ENCODE data around the gene CSAG2.

DNA sequence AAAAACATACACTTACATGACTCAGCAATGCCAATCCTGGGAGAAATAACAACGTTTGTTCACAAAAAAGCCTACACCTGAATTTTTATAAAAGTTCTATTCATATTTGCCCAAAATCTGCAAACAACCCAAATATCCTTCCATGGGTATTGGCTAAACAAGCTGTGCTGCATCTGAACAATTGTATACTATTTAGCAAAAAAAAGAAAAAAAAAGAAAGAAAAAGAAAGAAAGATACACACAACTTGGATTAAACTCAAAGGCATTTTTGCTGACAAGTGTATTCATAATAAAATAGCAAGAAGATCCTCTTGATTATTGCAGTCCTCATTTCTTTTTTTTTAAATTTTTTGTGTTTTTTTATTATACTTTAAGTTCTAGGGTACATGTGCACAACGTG, 34.9 kb downstream of the CSAG2 start:
- TF ChIP-seq, protein P1, sequence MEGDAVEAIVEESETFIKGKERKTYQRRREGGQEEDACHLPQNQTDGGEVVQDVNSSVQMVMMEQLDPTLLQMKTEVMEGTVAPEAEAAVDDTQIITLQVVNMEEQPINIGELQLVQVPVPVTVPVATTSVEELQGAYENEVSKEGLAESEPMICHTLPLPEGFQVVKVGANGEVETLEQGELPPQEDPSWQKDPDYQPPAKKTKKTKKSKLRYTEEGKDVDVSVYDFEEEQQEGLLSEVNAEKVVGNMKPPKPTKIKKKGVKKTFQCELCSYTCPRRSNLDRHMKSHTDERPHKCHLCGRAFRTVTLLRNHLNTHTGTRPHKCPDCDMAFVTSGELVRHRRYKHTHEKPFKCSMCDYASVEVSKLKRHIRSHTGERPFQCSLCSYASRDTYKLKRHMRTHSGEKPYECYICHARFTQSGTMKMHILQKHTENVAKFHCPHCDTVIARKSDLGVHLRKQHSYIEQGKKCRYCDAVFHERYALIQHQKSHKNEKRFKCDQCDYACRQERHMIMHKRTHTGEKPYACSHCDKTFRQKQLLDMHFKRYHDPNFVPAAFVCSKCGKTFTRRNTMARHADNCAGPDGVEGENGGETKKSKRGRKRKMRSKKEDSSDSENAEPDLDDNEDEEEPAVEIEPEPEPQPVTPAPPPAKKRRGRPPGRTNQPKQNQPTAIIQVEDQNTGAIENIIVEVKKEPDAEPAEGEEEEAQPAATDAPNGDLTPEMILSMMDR (IDR thresholded peaks at IDR 0.05): no peak
- no peak for TF ChIP-seq EZH2 (IDR thresholded peaks at IDR 0.05)
